ENCODE data around the gene RLN1.

DNA sequence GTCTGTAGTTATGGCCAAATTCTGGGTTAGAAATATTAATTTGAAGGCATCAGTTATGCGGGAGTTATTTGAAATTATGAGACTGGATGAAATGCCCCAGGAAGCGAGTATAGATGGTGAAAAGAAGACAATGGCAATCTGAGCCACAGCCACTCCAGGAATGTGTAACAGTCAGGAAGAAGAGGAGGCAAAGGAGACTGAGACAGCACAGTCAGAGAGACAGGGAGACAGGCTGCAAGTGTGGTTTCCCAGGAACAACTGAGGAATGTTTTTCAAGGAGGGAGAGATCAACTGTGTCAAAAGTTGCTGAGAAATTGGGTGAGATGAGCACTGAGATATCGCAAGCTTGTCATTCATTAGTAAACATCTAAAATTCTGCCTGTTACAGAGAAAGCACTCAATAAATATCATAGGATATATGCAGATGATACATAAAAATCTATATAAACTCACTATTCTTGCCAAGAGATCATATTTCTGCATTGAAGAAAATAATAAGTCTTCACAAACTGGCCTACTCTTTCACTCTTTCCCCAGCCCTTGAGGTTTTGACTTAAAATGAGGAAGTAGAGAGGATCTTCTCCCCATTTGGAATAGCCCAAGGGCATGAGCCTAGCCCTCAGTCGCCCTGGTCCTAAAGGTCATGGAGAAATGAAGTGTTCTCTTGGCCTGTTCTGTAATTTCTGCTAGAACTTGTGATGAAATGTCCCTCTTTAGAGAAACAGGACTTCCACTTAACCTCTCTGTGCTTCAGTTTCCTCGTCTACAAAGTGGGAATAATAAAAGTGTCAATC lies 48.5 kb upstream of the RLN1 start:
- TF ChIP-seq, protein P1, sequence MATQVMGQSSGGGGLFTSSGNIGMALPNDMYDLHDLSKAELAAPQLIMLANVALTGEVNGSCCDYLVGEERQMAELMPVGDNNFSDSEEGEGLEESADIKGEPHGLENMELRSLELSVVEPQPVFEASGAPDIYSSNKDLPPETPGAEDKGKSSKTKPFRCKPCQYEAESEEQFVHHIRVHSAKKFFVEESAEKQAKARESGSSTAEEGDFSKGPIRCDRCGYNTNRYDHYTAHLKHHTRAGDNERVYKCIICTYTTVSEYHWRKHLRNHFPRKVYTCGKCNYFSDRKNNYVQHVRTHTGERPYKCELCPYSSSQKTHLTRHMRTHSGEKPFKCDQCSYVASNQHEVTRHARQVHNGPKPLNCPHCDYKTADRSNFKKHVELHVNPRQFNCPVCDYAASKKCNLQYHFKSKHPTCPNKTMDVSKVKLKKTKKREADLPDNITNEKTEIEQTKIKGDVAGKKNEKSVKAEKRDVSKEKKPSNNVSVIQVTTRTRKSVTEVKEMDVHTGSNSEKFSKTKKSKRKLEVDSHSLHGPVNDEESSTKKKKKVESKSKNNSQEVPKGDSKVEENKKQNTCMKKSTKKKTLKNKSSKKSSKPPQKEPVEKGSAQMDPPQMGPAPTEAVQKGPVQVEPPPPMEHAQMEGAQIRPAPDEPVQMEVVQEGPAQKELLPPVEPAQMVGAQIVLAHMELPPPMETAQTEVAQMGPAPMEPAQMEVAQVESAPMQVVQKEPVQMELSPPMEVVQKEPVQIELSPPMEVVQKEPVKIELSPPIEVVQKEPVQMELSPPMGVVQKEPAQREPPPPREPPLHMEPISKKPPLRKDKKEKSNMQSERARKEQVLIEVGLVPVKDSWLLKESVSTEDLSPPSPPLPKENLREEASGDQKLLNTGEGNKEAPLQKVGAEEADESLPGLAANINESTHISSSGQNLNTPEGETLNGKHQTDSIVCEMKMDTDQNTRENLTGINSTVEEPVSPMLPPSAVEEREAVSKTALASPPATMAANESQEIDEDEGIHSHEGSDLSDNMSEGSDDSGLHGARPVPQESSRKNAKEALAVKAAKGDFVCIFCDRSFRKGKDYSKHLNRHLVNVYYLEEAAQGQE (IDR thresholded peaks at IDR 0.05; ENCODE audit: insufficient read depth in 1 of 2, low read depth in 2 of 2, low read length in 2 of 2): no peak
- TF ChIP-seq POLR2AphosphoS5 (IDR thresholded peaks at IDR 0.05; ENCODE audit: low read depth, low read length) (no peak), TAF1 (IDR thresholded peaks at IDR 0.05; ENCODE audit: borderline replicate concordance, insufficient read depth, low read length) (no peak), SIN3A (IDR thresholded peaks at IDR 0.05; ENCODE audit: borderline replicate concordance, insufficient read depth, low read length) (no peak)

Data from PFSK-1 (cell line).